IMR-90 (cell line): ENCODE results near the gene COL28A1. TPM values are rescaled to one million over a fixed set of nuclear protein-coding genes. Genes with fewer than 3 reads are reported as not detected.

ENCODE experiments used
- ATAC-seq: fragments of 200-7000 bp; cut with Tn5 transposase; 2 replicates; pipeline ENCODE4 v1.9.1; 2020; ENCODE audit warnings: low read depth, mild to moderate bottlenecking, moderate library complexity
- BruUV-seq: library from RNA; stranded (reverse); fragments of 400-500 nt; replicated peaks from 2 replicates; lab custom pipeline; 2021; lab: Mats Ljungman, UMichigan
- CTCF ChIA-PET: fragments of 300-600 bp; formaldehyde crosslinking; extraction: SDS; loops from one replicate; lab custom pipeline; 2021; ENCODE audit warnings: antibody characterized with exemption; lab: Yijun Ruan, JAX
- POLR2A ChIA-PET: fragments of 300-600 bp; sonication (Branson Sonifier 250); formaldehyde crosslinking; loops from one replicate; lab custom pipeline; 2022; ENCODE audit warnings: antibody characterized with exemption; ENCODE audit not compliant: unreplicated experiment; lab: Charles Lee
- DNase-seq: peaks from one replicate; pipeline ENCODE4 v3.0.0; 2013
- H2AFZ ChIP-seq: replicated peaks from 2 replicates; pipeline ENCODE3; 2013; ENCODE audit warnings: low read length, mild to moderate bottlenecking; ENCODE audit not compliant: poor library complexity
- H2AK5ac ChIP-seq: 2 replicates; pipeline ENCODE4 v1.6.1; 2013; ENCODE audit warnings: low read depth, low read length, inconsistent platforms
- H2AK9ac ChIP-seq: replicated peaks from 2 replicates; pipeline ENCODE3; 2013; ENCODE audit warnings: mild to moderate bottlenecking, low read depth, low read length, moderate library complexity; ENCODE audit not compliant: poor library complexity
- H2BK120ac ChIP-seq: 2 replicates; pipeline ENCODE4 v1.6.1; 2013; ENCODE audit warnings: low read depth, low read length, inconsistent platforms
- H2BK15ac ChIP-seq: 3 replicates; pipeline ENCODE4 v1.6.1; 2013; ENCODE audit warnings: low read depth, low read length, inconsistent platforms
- H2BK20ac ChIP-seq: 2 replicates; pipeline ENCODE4 v1.6.1; 2013; ENCODE audit warnings: low read depth, mild to moderate bottlenecking, inconsistent platforms, low read length, moderate library complexity
- H2BK5ac ChIP-seq: 2 replicates; pipeline ENCODE4 v1.6.1; 2013; ENCODE audit warnings: mild to moderate bottlenecking, low read depth, low read length, inconsistent platforms; ENCODE audit not compliant: poor library complexity, severe bottlenecking
- H3K14ac ChIP-seq: replicated peaks from 2 replicates; pipeline ENCODE4 v1.6.1; 2013; ENCODE audit warnings: low read depth, low read length, inconsistent platforms
- H3K18ac ChIP-seq: 2 replicates; pipeline ENCODE4 v1.6.1; 2013; ENCODE audit warnings: low read depth, low read length, control low read depth
- H3K23ac ChIP-seq: 2 replicates; pipeline ENCODE4 v1.6.1; 2013; ENCODE audit warnings: low read depth, low read length, inconsistent platforms
- H3K27ac ChIP-seq: 2 replicates; pipeline ENCODE4 v1.5.1; 2013; ENCODE audit warnings: mild to moderate bottlenecking, control low read depth, low read length; ENCODE audit not compliant: insufficient read depth
- H3K27me3 ChIP-seq: 2 replicates; pipeline ENCODE4 v1.6.1; 2013; ENCODE audit warnings: low read length; ENCODE audit not compliant: control insufficient read depth, insufficient read depth
- H3K36me3 ChIP-seq: 2 replicates; pipeline ENCODE4 v1.6.1; 2013; ENCODE audit warnings: low read length, mixed read lengths; ENCODE audit not compliant: control insufficient read depth, insufficient read depth
- H3K4ac ChIP-seq: 2 replicates; pipeline ENCODE4 v1.6.1; 2013; ENCODE audit warnings: low read depth, low read length, inconsistent platforms
- H3K4me1 ChIP-seq: 2 replicates; pipeline ENCODE4 v1.6.1; 2013; ENCODE audit warnings: low read length, mixed read lengths; ENCODE audit not compliant: control insufficient read depth, insufficient read depth
- H3K4me2 ChIP-seq: 2 replicates; pipeline ENCODE4 v1.6.1; 2013; ENCODE audit warnings: low read depth, mild to moderate bottlenecking, control low read depth, low read length, moderate library complexity
- H3K4me3 ChIP-seq: 2 replicates; pipeline ENCODE4 v1.5.1; 2013; ENCODE audit warnings: low read depth, mild to moderate bottlenecking, control low read depth, low read length, moderate library complexity; ENCODE audit not compliant: insufficient read depth
- H3K56ac ChIP-seq: 2 replicates; pipeline ENCODE4 v1.6.1; 2013; ENCODE audit warnings: low read length, inconsistent platforms; ENCODE audit not compliant: insufficient read depth; ENCODE audit errors: extremely low read depth
- H3K79me1 ChIP-seq, 2 experiments: 2 replicates each; pipeline ENCODE4 v1.6.1; 2013; ENCODE audit warnings: low read length in 2 of 2, inconsistent platforms in 1 of 2, low read depth in 1 of 2
- H3K9ac ChIP-seq: 2 replicates; pipeline ENCODE4 v1.6.1; 2013; ENCODE audit warnings: low read depth, low read length, control low read depth
- H3K9me1 ChIP-seq: 2 replicates; pipeline ENCODE4 v1.6.1; 2013; ENCODE audit warnings: low read length, inconsistent platforms; ENCODE audit not compliant: insufficient read depth
- H3K9me3 ChIP-seq: 2 replicates; pipeline ENCODE4 v1.6.1; 2013; ENCODE audit warnings: low read length; ENCODE audit not compliant: control insufficient read depth, insufficient read depth
- H4K20me1 ChIP-seq: 2 replicates; pipeline ENCODE4 v1.6.1; 2013; ENCODE audit warnings: low read length, inconsistent platforms; ENCODE audit not compliant: insufficient read depth
- H4K5ac ChIP-seq: 2 replicates; pipeline ENCODE4 v1.6.1; 2013; ENCODE audit warnings: mild to moderate bottlenecking, low read depth, low read length, control low read depth
- H4K8ac ChIP-seq, 2 experiments: 2 replicates each; pipeline ENCODE4 v1.6.1; 2013; ENCODE audit warnings: low read depth in 2 of 2, low read length in 2 of 2, control low read depth in 1 of 2, inconsistent platforms in 1 of 2
- H4K91ac ChIP-seq: 2 replicates; pipeline ENCODE4 v1.6.1; 2013; ENCODE audit warnings: low read depth, low read length, inconsistent platforms; ENCODE audit not compliant: insufficient read depth
- MAZ ChIP-seq: IDR thresholded peaks from 2 replicates; pipeline ENCODE4 v1.6.1; 2012; ENCODE audit warnings: low read depth, mild to moderate bottlenecking, low read length, improper control_type of control experiment, moderate library complexity, borderline replicate concordance
- RAD21 ChIP-seq: IDR thresholded peaks from 2 replicates; pipeline ENCODE4 v1.6.1; 2012; ENCODE audit warnings: low read length, improper control_type of control experiment
- RCOR1 ChIP-seq: IDR thresholded peaks from 2 replicates; pipeline ENCODE4 v1.6.1; 2012; ENCODE audit warnings: mild to moderate bottlenecking, low read length, improper control_type of control experiment; ENCODE audit not compliant: insufficient replicate concordance
- RFX5 ChIP-seq: IDR thresholded peaks from 2 replicates; pipeline ENCODE4 v1.8.0; 2012; ENCODE audit warnings: low read depth, mild to moderate bottlenecking, low read length, moderate library complexity
- SMC3 ChIP-seq: fragments of 150-350 bp; IDR thresholded peaks from 2 replicates; pipeline ENCODE4 v1.6.1; 2016; ENCODE audit warnings: low read depth, mild to moderate bottlenecking, antibody characterized with exemption, low read length, moderate library complexity
- dilution Hi-C: fragments of 300-500 bp; cut with HindIII; formaldehyde crosslinking; loops from one replicate; pipeline ENCODE4 v1.14.3; 2018; ENCODE audit warnings: low sequenced_read_pairs; ENCODE audit not compliant: unreplicated experiment
- in situ Hi-C: fragments of 300-500 bp; cut with MboI; formaldehyde crosslinking; loops from 3 replicates; pipeline ENCODE4 v1.14.3; 2019; ENCODE audit warnings: low sequenced_read_pairs, inconsistent platforms, mixed read lengths
- intact Hi-C: fragments of 100-400 bp; cut with micrococcal nuclease; formaldehyde crosslinking; loops from 2 replicates; pipeline ENCODE4 v1.10.0; 2022
- polyA plus RNA-seq, 3 experiments: library from polyadenylated mRNA; depleted of rRNA; stranded (reverse); fragments of >200 nt; gene quantifications; 2 replicates each; pipeline ENCODE4 v1.2.3, GENCODE V29; 2012; ENCODE audit warnings: low replicate concordance in 1 of 3
- total RNA-seq: library from RNA; depleted of rRNA; stranded (reverse); fragments of >200 nt; gene quantifications from 2 replicates; pipeline ENCODE4 v1.2.3, GENCODE V29; 2012
- TF ChIP-seq, protein P1 (sequence below): fragments of 150-350 bp; IDR thresholded peaks from 2 replicates; pipeline ENCODE4 v1.6.1; 2017; ENCODE audit warnings: mild to moderate bottlenecking, antibody characterized with exemption, low read length, low read depth

The COL28A1 gene
- total and polyA plus RNA-seq, 2 of the 4 experiments (the other 2 are of a cell fraction), result under 0.01 to 0.05 TPM

- BruUV-seq, result no TSS peak
- Histone ChIP-seq H2BK20ac (no peak overlapping the region), H3K56ac (no peak overlapping the region), H3K4ac (no peak overlapping the region), H3K4me2 (no peak overlapping the region), H4K8ac (no peak overlapping the region), H3K14ac (no peak overlapping the region), H3K4me3 (no peak overlapping the region), H3K18ac (peak overlapping the region; percentile 29; the same call in 1 of the 2 replicates), H3K27me3 (no peaks in the 10 kb centered on the region), H2BK15ac (no peak overlapping the region), H2BK5ac (no peak overlapping the region), H2BK120ac (no peak overlapping the region), H3K23ac (no peak overlapping the region), H3K27ac (no peak overlapping the region), H3K9ac (no peak overlapping the region), H3K9me1 (no peaks in the 10 kb centered on the region), H4K5ac (no peak overlapping the region), H3K36me3 (no peaks in the 10 kb centered on the region), H2AFZ (no peak overlapping the region), H4K91ac (no peak overlapping the region), H3K79me1 (no peaks in the 10 kb centered on the region; a peak in 1 of 4 replicates), H2AK9ac (no peak overlapping the region), H3K9me3 (peaks cover 4% of the 10 kb centered on the region; the same call in 1 of the 2 replicates), H2AK5ac (no peak overlapping the region), H4K20me1 (no peaks in the 10 kb centered on the region), H3K4me1 (peaks cover 6% of the 10 kb centered on the region)
- dilution Hi-C loops, result no loop called here
- no peak for DNase-seq
- ATAC-seq, result no peak
- in situ Hi-C loops, result loop anchor here (25.0 kb wide), 2 partner anchors 316 to 516 kb away; partner anchors contain the start of gene GLCCI1
- ChIA-PET POLR2A (no interaction called here), CTCF (no interaction called here)
- intact Hi-C loops, result no loop called here
- TF ChIP-seq, protein P1, sequence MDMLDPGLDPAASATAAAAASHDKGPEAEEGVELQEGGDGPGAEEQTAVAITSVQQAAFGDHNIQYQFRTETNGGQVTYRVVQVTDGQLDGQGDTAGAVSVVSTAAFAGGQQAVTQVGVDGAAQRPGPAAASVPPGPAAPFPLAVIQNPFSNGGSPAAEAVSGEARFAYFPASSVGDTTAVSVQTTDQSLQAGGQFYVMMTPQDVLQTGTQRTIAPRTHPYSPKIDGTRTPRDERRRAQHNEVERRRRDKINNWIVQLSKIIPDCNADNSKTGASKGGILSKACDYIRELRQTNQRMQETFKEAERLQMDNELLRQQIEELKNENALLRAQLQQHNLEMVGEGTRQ, result no peak
- TF ChIP-seq RFX5 (no peak), RCOR1 (no peak), RAD21 (no peak), SMC3 (no peak), MAZ (no peak)
Observed at GRCh38 chr7:7446616-7447015, 89.1 kb downstream of the COL28A1 start.
